WI38 (cell line): ENCODE measurements around the gene SLC23A3.

Source experiments
- H3K4me3 ChIP-seq: 2 replicates; pipeline ENCODE4 v1.5.1; 2011; ENCODE audit warnings: low read depth, mild to moderate bottlenecking, control low read depth, low read length
- TF ChIP-seq, protein P1 (sequence below): IDR thresholded peaks from 2 replicates; pipeline ENCODE4 v1.5.1; 2012; ENCODE audit warnings: low read depth, mild to moderate bottlenecking, control low read depth, low read length

The SLC23A3 gene

GRCh38 chr2:219169930-219170654 is at the start of gene SLC23A3:
Gene SLC23A3 (minus strand): TSS chr2:219170029. CDS start chr2:219169984, 45 bp downstream.
- H3K4me3 ChIP-seq: no peak within 1 kb of the TSS

GRCh38 chr2:219218732-219219701 is 49.2 kb upstream of the SLC23A3 start, which contains the start of gene ABCB6:
Gene ABCB6 (minus strand): TSS chr2:219218958. CDS start chr2:219218673, 285 bp downstream.
- H3K4me3 ChIP-seq: peak within 1 kb of the TSS; percentile 65
- TF ChIP-seq, protein P1, sequence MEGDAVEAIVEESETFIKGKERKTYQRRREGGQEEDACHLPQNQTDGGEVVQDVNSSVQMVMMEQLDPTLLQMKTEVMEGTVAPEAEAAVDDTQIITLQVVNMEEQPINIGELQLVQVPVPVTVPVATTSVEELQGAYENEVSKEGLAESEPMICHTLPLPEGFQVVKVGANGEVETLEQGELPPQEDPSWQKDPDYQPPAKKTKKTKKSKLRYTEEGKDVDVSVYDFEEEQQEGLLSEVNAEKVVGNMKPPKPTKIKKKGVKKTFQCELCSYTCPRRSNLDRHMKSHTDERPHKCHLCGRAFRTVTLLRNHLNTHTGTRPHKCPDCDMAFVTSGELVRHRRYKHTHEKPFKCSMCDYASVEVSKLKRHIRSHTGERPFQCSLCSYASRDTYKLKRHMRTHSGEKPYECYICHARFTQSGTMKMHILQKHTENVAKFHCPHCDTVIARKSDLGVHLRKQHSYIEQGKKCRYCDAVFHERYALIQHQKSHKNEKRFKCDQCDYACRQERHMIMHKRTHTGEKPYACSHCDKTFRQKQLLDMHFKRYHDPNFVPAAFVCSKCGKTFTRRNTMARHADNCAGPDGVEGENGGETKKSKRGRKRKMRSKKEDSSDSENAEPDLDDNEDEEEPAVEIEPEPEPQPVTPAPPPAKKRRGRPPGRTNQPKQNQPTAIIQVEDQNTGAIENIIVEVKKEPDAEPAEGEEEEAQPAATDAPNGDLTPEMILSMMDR: no peak

More at GRCh38 chr2:219169930-219170654, at the start of gene SLC23A3:
- TF ChIP-seq, protein P1: no peak

DNA sequence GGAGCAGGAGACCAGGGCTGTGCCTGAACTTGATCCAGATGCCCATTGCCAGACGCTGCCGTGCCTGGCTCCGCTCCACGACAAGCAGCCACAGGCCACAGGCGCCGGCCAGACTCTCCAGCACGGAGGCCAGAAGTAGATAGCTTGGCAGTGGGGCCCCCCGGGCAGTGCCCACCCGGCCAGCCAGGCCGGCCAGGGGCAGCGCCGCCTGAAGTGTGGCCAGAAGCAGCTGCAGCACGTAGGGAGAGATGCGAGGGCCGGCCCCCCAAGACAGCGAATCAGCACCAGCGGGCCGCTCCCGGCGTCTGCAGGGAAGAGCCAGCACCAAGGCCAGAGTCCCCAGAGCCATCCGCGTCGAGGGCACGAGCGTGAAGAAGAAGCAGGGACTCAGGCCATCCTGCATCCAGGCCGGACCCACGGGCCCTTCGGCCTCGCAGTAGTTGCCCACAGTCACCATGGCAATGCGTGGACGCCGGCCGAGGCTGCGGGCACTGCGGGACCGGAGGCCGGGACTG is 48.4 kb upstream of the SLC23A3 start:
- TF ChIP-seq, protein P1: no peak
- H3K4me3 ChIP-seq: peak overlapping the region; percentile 65

GRCh38 chr2:219216535-219216915 is 46.7 kb upstream of the SLC23A3 start:
- TF ChIP-seq, protein P1: no peak
- H3K4me3 ChIP-seq: no peak overlapping the region

- H3K4me3 ChIP-seq: no peak overlapping the region
- TF ChIP-seq, protein P1: no peak
Observed at GRCh38 chr2:219215871-219216534, 46.2 kb upstream of the SLC23A3 start.

DNA sequence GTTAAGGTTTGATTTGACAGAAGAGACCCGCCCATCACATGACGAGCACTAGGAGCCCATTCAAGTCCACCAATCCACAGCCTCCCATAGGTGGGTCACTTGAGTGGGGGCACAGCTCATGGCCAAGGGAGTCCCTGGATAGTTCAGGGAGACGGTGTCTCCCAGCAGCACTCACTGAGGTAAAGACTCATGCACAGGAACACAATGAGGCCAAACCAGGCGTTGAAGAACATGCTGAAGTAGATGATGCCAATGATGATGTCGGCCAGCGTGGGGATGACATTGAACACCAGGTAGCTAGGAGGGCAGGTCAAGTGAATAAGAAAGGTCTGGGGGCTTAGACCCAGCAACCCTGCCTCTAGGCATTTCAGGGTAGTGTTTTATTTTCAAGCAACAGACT is 45.0 kb upstream of the SLC23A3 start:
- no peak overlapping the region for H3K4me3 ChIP-seq

More for the DNA sequence above, 45.0 kb upstream of the SLC23A3 start:
- TF ChIP-seq, protein P1: no peak
